SU-DHL-6 (cell line): ENCODE data around the gene HIVEP3.

Experiments used
- H2AFZ ChIP-seq: fragments of 200-600 bp; sonication (generic); 2 replicates; pipeline ENCODE4 v1.6.1; 2014; ENCODE audit warnings: low read depth, mild to moderate bottlenecking, moderate library complexity, mixed read lengths, antibody characterized with exemption, low read length; ENCODE audit not compliant: severe bottlenecking
- H3F3A ChIP-seq: fragments of 200-600 bp; shearing (Covaris generic); 2 replicates; pipeline ENCODE4 v1.6.0; 2016; ENCODE audit warnings: antibody characterized with exemption, mild to moderate bottlenecking; ENCODE audit not compliant: insufficient read depth
- H3K27ac ChIP-seq: fragments of 200-600 bp; sonication (generic); 2 replicates; pipeline ENCODE4 v1.5.1; 2016; ENCODE audit warnings: low read depth, mild to moderate bottlenecking, low read length, moderate library complexity, mixed read lengths
- H3K27me3 ChIP-seq: fragments of 200-600 bp; sonication (generic), shearing (Covaris generic); 2 replicates; pipeline ENCODE4 v1.6.0; 2014; ENCODE audit warnings: mild to moderate bottlenecking, low read length
- H3K36me3 ChIP-seq: fragments of 200-600 bp; sonication (generic); 2 replicates; pipeline ENCODE4 v1.6.1; 2014; ENCODE audit warnings: mild to moderate bottlenecking, low read length, mixed read lengths
- H3K4me2 ChIP-seq: fragments of 300-600, 200-600 bp; shearing (Covaris generic), sonication (generic); 2 replicates; pipeline ENCODE4 v1.6.0; 2014; ENCODE audit warnings: low read length, low read depth, mild to moderate bottlenecking; ENCODE audit not compliant: poor library complexity, severe bottlenecking
- H3K4me3 ChIP-seq: fragments of 200-600 bp; sonication (generic); 2 replicates; pipeline ENCODE4 v1.5.1; 2014; ENCODE audit warnings: antibody characterized with exemption, low read length, mild to moderate bottlenecking, mixed read lengths; ENCODE audit not compliant: insufficient read depth, poor library complexity, severe bottlenecking
- H3K79me2 ChIP-seq: fragments of 200-600 bp; sonication (generic); 2 replicates; pipeline ENCODE4 v1.6.1; 2014; ENCODE audit warnings: mild to moderate bottlenecking, low read length, moderate library complexity; ENCODE audit not compliant: insufficient read depth
- H3K9ac ChIP-seq: fragments of 200-600 bp; sonication (generic); 2 replicates; pipeline ENCODE4 v1.7.0; 2014; ENCODE audit warnings: mild to moderate bottlenecking, low read length
- H3K9me2 ChIP-seq: fragments of 200-600 bp; sonication (generic); replicated peaks from 2 replicates; pipeline ENCODE4 v1.6.1; 2014; ENCODE audit warnings: low read length; ENCODE audit not compliant: insufficient read depth
- H3K9me3 ChIP-seq: fragments of 200-600 bp; sonication (generic); 2 replicates; pipeline ENCODE4 v1.6.1; 2014; ENCODE audit warnings: low read length, mixed read lengths; ENCODE audit not compliant: insufficient read depth
- H4K20me1 ChIP-seq: fragments of 200-600 bp; sonication (generic); 2 replicates; pipeline ENCODE4 v1.6.1; 2014; ENCODE audit warnings: low read depth, mild to moderate bottlenecking, antibody characterized with exemption, low read length, moderate library complexity, mixed read lengths
- EZH2phosphoT487 ChIP-seq: fragments of 200-600 bp; sonication (generic), shearing (Covaris generic); conservative IDR thresholded peaks from 2 replicates; pipeline ENCODE4 v1.6.1; 2018; ENCODE audit warnings: mild to moderate bottlenecking, antibody characterized with exemption, low read length, moderate library complexity, mixed read lengths
- TF ChIP-seq, protein P1 (sequence below): fragments of 200-600 bp; sonication (generic); IDR thresholded peaks from one replicate; pipeline ENCODE4 v1.5.1; 2017; ENCODE audit warnings: antibody characterized with exemption, mild to moderate bottlenecking, low read length, moderate library complexity; ENCODE audit not compliant: insufficient read depth, poor library complexity, severe bottlenecking

HIVEP3 gene

DNA sequence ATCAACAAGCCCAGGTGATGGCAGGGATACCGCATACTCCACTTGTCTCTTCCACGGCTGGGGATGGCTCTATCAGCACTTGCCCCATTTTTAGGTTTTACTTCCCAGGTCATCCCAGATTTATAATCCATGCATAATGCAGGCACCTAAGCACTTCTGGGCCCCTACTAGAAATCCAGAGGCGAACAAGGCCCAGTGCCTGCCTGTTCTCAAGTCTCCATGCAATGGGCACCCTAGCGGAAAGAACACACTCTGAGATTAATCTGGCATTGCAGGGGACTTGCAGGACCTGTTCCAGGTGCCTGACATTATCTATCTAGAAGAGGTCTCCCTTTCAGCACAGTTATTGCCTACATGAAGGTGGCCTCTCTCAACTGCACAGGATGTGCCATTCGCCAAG lies 39.8 kb downstream of the HIVEP3 start:
- no peak overlapping the region for H3K4me2 ChIP-seq
- no peaks in the 10 kb centered on the region for H3K27me3 ChIP-seq
- no peaks in the 10 kb centered on the region for H3K79me2 ChIP-seq
- H3K9me2 ChIP-seq, result no peaks in the 10 kb centered on the region
- TF ChIP-seq, protein P1, sequence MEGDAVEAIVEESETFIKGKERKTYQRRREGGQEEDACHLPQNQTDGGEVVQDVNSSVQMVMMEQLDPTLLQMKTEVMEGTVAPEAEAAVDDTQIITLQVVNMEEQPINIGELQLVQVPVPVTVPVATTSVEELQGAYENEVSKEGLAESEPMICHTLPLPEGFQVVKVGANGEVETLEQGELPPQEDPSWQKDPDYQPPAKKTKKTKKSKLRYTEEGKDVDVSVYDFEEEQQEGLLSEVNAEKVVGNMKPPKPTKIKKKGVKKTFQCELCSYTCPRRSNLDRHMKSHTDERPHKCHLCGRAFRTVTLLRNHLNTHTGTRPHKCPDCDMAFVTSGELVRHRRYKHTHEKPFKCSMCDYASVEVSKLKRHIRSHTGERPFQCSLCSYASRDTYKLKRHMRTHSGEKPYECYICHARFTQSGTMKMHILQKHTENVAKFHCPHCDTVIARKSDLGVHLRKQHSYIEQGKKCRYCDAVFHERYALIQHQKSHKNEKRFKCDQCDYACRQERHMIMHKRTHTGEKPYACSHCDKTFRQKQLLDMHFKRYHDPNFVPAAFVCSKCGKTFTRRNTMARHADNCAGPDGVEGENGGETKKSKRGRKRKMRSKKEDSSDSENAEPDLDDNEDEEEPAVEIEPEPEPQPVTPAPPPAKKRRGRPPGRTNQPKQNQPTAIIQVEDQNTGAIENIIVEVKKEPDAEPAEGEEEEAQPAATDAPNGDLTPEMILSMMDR, result no peak
- TF ChIP-seq EZH2phosphoT487, result no peak
- no peak overlapping the region for H3K9ac ChIP-seq
- H3K27ac ChIP-seq, result no peak overlapping the region
- no peaks in the 10 kb centered on the region for H3K36me3 ChIP-seq
- H3K9me3 ChIP-seq, result no peaks in the 10 kb centered on the region
- H4K20me1 ChIP-seq, result no peaks in the 10 kb centered on the region
- no peak overlapping the region for H2AFZ ChIP-seq
- no peaks in the 10 kb centered on the region for H3F3A ChIP-seq
- H3K4me3 ChIP-seq, result no peak overlapping the region

GRCh38 chr1:41878495-41878894 lies 40.2 kb downstream of the HIVEP3 start:
- Histone ChIP-seq H3K4me3 (no peak overlapping the region), H3K36me3 (no peaks in the 10 kb centered on the region), H3K27me3 (no peaks in the 10 kb centered on the region), H2AFZ (no peak overlapping the region), H3K9me2 (no peaks in the 10 kb centered on the region), H3K9me3 (no peaks in the 10 kb centered on the region), H3K9ac (no peak overlapping the region), H3K27ac (no peak overlapping the region), H3K4me2 (no peak overlapping the region), H3K79me2 (no peaks in the 10 kb centered on the region), H4K20me1 (no peaks in the 10 kb centered on the region), H3F3A (no peaks in the 10 kb centered on the region)
- no peak for TF ChIP-seq EZH2phosphoT487
- TF ChIP-seq, protein P1, result no peak

- no peaks in the 10 kb centered on the region for H3F3A ChIP-seq
- no peaks in the 10 kb centered on the region for H3K79me2 ChIP-seq
- no peak overlapping the region for H3K4me3 ChIP-seq
- H3K4me2 ChIP-seq, result no peak overlapping the region
- H3K27me3 ChIP-seq, result no peaks in the 10 kb centered on the region
- H3K9me2 ChIP-seq, result no peaks in the 10 kb centered on the region
- no peak overlapping the region for H3K9ac ChIP-seq
- H4K20me1 ChIP-seq, result no peaks in the 10 kb centered on the region
- no peak overlapping the region for H2AFZ ChIP-seq
- H3K36me3 ChIP-seq, result no peaks in the 10 kb centered on the region
- TF ChIP-seq EZH2phosphoT487, result no peak
- TF ChIP-seq, protein P1, result no peak
- H3K9me3 ChIP-seq, result no peaks in the 10 kb centered on the region
- H3K27ac ChIP-seq, result no peak overlapping the region
These were observed 41.9 kb downstream of the HIVEP3 start for GRCh38 chr1:41876576-41877445.
